Measurements from ENCODE around the gene PLCXD3.

Gene PLCXD3

GRCh38 chr5:41345295-41345694, 165.1 kb downstream of the PLCXD3 start:
- H3K4me3 ChIP-seq (ENCODE audit: low read depth, low read length) = no peak overlapping the region
- DNase-seq (ENCODE audit: low read depth) = no peak
- TF ChIP-seq CTCF (IDR thresholded peaks at IDR 0.05; ENCODE audit: low read depth, low read length, missing control alignments) = no peak

- DNase-seq (ENCODE audit: low read depth) = no peak
- H3K4me3 ChIP-seq (ENCODE audit: low read depth, low read length) = no peak overlapping the region
- TF ChIP-seq CTCF (IDR thresholded peaks at IDR 0.05; ENCODE audit: low read depth, low read length, missing control alignments) = no peak
These were observed 171.1 kb downstream of the PLCXD3 start for GRCh38 chr5:41339339-41339738.

- no peak for TF ChIP-seq CTCF (IDR thresholded peaks at IDR 0.05; ENCODE audit: low read depth, low read length, missing control alignments)
- no peak for DNase-seq (ENCODE audit: low read depth)
- no peak overlapping the region for H3K4me3 ChIP-seq (ENCODE audit: low read depth, low read length)
These were observed 172.2 kb downstream of the PLCXD3 start for GRCh38 chr5:41338136-41338675.

- no peak for TF ChIP-seq CTCF (IDR thresholded peaks at IDR 0.05; ENCODE audit: low read depth, low read length, missing control alignments)
- DNase-seq (ENCODE audit: low read depth) = no peak
- H3K4me3 ChIP-seq (ENCODE audit: low read depth, low read length) = no peak overlapping the region
These were observed 172.7 kb downstream of the PLCXD3 start for GRCh38 chr5:41337724-41338123.

- no peak for TF ChIP-seq CTCF (IDR thresholded peaks at IDR 0.05; ENCODE audit: low read depth, low read length, missing control alignments)
- H3K4me3 ChIP-seq (ENCODE audit: low read depth, low read length) = no peak overlapping the region
- no peak for DNase-seq (ENCODE audit: low read depth)
These were observed 173.2 kb downstream of the PLCXD3 start for GRCh38 chr5:41337216-41337615.

- no peak for TF ChIP-seq CTCF (IDR thresholded peaks at IDR 0.05; ENCODE audit: low read depth, low read length, missing control alignments)
- no peak overlapping the region for H3K4me3 ChIP-seq (ENCODE audit: low read depth, low read length)
- no peak for DNase-seq (ENCODE audit: low read depth)
These were observed 173.9 kb downstream of the PLCXD3 start for GRCh38 chr5:41336471-41336870.

- TF ChIP-seq CTCF (IDR thresholded peaks at IDR 0.05; ENCODE audit: low read depth, low read length, missing control alignments) = no peak
These were observed 174.7 kb downstream of the PLCXD3 start for GRCh38 chr5:41335596-41336181.

More at GRCh38 chr5:41335596-41336181, 174.7 kb downstream of the PLCXD3 start:
- DNase-seq (ENCODE audit: low read depth) = no peak
- no peak overlapping the region for H3K4me3 ChIP-seq (ENCODE audit: low read depth, low read length)

All from GM12864 (cell line).